HG03342 (cell line): ENCODE measurements around the gene KDM2B.

ENCODE experiments used
- ATAC-seq: cut with Tn5 transposase; IDR thresholded peaks from one replicate; pipeline ENCODE4 v1.9.1; 2021; ENCODE audit warnings: mild to moderate bottlenecking, moderate library complexity; ENCODE audit not compliant: unreplicated experiment

Gene KDM2B

DNA sequence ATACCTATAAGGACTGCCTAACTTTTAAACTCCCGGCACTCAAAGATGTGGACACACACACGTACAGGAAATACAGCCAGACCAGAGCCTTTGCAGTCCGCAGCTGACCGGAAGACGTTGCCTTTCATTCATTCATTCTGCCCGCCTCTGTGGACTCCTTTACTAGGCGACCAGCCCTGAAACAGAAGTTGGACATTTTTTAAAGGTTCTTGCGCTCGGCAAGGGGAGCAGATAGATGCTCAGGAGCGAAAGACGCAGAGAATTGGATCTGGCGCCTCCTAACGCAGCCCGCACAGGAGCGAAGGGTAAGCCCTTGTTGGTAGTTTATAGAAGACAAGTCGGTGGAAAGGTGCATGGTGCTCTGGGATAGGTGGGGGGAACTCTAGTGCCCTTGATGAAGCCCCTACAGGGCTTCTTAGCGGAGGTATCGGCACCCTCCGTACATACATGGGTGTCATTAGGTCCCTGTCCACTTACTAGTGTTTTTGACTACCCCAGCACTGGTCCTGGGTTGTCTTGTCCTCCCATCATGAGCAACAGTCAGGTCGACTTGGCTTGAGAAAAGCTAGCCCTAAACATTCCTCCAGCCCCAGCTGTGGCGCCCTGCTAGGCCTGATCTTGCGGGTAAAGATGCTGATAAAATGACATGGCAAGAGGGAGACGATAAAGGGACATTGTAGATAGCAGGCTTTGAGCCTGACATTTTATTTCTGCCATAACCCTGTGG is at the start of gene KDM2B:
Gene KDM2B (minus strand): TSS at position 65 of the 727 bp plus-strand sequence. CDS start 112 bp downstream, outside the sequence.
- no peak for ATAC-seq

DNA sequence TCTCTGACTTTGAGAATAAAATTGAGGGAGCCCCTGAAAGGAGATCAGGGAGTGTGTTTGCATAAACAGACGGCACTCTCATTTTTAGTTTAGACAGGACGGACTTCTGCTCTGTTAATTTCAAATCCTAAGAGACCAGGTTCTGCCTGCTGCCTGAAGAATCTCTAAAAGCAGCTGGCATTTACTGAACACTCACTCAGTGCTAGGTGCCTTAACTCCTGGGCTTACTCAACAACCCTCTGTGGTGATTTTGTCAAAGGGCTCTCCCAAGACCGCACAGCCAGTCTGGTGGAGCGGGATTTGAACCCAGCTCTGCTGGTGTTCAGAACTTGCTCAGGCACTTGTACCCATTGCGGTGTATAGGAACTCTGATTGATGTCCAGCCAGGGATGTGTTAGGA is 47.7 kb upstream of the KDM2B start:
- no peak for ATAC-seq

DNA sequence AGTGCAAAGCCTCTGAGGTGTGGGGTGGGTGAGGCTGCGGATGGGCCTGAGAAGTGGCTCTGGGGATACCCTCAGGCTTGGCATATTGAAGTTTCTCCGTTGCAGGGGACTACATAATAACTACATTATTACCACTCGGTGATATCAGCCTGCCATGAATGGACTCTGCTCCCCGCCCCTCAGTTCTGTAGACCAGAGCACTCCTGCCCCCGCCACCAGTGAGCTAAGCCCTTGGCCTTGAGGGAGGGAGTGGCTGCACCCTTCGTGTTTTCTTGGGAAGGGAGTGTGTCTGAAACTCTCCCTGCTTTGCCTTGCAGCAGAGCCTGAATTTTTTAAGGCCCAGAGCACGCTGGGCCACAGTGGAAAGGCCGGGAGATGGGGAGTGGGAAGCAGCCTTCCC is 47.2 kb upstream of the KDM2B start:
- ATAC-seq: no peak

DNA sequence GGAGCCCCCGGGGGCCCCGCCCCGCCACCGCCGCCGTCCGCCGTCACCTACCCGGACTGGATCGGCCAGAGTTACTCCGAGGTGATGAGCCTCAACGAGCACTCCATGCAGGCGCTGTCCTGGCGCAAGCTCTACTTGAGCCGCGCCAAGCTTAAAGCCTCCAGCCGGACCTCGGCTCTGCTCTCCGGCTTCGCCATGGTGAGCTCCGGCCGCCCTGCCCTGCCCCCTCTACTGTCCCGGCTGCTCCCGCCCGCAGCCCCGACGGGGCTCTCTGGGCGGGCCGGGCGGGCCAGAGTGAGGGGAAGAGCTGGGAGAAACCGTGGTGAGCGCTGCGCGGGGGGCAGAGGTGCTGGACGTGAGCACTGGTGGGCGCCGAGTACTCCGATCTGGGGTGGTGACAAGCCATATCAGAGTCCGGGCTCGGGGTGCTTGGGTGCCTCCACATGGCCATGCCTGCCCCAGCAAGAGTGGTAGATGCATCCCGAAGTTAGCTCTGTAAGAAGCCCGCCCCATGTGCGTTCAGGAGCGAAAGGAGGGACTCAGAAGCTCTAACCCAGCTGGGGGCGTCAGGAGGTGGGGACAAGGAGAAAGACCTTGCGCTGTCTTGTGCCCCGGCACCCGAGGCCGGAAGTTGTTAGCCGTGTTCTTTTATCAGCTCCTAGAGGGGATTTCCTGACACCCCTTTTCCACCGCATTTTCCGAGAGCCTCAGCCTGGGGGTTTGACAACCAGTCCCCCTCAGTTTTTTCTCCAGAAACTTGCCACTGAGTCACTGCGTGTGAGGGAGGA is 46.2 kb upstream of the KDM2B start:
- ATAC-seq: peak; percentile 25

DNA sequence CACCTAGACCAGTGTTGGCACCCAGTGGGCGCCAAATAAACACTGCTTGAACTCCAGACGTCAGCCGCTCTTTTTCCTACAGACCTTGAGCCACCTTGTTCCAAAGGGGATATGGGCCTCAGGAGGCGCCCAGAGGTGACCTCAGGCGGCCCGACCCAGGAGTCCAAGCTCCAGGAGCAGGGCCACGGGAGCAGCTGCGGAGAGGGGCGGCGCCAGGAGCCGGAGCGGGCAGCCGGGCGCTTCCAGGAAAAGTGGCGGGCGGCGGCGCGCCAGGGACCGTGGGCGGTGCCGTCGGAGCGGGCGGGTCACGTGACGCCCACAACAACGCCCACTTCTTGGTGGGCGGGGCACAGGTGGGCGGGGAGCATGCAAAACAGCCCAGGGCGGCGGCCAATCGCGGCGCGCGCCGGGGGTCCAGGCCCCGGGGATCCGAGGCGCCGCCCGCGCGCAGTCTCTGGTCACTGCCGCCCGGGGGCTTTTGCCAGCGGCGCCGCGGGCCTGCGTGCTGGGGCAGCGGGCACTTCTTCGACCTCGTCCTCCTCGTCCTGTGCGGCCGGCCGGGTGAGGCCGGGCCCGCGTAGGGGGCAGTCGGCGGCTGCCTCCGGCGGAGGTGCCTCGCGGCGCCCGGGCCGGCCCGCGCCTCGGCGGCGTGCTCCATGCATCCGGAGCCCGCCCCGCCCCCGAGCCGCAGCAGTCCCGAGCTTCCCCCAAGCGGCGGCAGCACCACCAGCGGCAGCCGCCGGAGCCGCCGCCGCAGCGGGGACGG is 45.4 kb upstream of the KDM2B start, which contains the start of gene ORAI1:
Gene ORAI1 (plus strand): TSS at position 444 of the 766 bp plus-strand sequence.
- ATAC-seq: peak; percentile 64

DNA sequence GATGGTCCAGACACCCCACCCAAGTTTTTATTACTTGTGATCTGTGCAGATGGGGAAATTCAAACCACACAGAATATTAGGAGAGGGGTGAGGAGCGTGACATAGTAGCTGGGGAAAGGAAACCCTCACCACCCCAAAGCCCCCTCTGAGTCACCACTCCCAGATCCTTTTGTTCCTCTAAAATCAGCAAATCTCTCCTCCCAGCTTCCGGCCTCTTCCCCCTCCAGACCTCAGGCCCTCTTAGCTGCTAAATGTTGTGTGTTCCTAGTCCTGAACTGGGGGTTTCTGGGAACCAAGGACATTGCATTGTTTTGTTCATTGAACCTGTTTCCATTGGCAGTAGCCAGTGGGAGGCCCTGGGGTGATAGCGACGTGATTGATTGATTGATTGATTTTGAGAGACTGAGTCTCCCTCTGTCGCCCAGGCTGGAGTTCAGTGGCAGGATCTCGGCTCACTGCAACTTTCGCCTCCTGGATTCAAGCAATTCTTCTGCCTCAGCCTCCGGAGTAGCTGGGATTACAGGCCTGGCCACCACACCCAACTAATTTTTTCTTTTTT is 39.6 kb upstream of the KDM2B start:
- ATAC-seq: no peak

DNA sequence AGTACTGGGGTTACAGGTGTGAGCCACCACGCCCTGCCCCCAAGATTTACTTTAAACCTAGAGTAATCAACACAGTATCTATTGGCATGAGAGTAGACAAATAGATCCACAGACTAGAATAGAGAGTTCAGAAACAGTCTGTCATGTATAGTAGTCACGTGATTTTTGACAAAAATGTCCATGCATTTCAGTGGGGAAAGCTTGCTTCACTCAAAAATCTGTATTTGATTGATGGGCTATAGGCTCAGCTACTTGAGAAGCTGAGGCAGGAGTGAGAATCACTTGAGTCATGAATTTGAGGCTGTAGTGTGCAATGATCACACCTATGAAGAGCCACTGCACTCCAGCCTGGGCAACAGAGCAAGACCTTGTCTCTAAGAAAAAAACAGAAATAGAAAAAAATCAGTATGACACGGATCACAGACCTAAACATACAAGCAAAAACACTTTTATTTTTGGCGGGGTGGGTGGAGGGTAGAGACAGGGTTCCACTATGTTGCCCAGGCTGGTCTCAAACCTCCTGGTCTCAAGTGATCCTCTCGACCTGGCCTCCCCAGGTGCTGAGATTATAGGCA is 37.9 kb upstream of the KDM2B start:
- ATAC-seq: no peak

DNA sequence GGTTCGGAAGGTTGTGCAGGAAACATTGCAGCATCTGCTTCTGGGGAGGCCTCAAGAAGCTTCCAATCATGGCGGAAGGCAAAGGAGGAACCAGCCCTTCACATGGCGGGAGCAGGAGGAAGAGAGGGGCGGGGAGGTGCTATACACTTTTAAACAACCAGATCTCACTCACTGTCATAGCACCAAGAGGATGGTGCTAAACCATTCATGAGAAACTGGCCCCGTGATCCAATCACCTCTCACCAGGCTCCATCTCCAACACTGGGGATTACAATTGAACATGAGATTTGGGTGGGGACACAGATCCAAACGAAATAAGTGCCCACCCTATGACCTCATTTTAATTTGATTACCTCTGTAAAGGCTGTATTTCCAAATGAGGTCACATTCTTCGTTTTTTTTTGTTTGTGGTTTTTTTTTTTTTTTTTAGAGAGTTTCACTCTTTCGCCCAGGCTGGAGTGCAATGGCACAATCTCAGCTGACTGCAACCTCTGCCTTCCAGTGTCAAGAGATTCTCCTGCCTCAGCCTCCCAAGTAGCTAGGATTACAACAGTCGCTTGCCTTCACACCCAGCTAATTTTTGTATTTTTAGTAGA is 34.1 kb upstream of the KDM2B start:
- ATAC-seq: no peak

DNA sequence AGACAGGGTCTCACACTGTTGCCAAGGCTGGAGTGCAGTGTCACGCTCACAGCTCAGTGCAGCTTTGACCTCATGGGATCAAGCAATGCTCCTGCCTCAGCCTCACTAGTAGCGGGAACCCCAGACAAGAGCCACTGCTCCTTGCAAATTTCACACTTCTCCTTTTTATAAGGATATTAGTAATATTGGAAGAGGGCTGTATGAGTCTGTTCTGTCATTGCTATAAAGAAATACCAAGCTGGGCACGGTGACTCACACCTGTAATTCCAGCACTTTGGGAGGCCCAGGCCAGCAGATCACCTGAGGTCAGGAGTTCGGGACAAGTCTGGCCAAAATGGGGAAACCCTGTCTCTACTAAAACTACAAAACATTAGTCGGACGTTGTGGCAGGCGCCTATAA is 32.6 kb upstream of the KDM2B start:
- ATAC-seq: no peak

DNA sequence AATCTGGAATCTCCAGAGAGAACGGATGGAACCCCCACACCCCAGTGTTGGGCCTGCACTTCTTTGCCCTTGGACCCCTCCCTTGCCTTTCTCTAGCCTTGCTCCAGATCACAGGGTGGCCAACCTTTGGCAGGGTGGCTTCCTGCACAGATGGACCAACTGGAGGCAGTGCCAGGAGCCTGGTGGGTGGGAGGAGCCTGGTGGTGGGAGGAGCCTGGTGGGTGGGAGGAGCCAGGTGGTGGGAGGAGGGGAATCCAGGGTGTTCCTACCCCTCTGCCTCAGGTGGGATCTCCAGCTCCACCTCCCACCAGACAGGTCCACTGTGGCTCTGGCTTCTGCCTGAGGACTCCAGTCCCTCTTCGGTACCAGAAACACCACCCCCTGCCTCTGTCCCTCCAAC is 30.5 kb upstream of the KDM2B start:
- no peak for ATAC-seq

DNA sequence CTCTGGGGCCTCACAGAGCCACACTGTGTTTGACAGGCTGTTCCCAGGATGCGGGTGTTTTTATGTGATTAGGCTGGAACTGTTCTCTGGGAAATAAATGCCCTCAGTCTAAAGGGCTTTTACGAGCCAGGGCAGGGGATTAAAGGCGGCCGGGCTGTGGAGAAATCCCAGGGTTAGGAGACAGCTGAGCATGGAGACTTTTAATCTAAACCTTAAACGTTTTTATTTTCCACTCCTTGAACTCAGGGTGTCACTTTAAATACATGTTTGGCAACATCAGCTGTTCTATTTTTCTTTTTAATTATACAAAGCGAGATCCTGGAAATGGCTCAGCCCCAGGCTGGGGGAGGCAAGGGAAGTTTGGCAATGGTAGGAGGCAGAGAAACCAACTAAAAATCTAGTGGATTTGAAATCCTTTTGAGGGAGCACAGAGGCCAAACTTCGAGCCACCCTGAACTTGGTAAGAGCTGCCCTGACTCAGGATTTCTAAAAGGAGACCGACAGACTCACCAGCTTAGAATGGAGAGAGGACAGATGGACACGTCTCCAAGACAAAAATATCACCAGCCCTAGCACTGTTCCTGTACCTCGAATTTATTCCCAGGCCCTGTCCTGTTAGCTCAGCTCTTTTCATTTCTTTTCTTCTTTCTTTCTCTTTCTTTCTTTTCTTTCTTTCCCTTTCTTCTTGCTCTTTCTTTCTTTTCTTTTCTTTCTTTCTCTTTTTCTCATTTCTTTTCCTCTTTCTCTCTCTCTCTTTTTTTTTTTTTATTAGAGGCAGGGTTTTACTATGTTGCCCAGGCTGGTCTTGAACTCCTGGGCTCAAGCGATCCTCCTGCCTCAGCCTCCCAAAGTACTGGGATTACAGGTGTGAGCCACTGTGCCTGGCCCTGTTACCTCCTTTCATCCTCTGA is 29.7 kb upstream of the KDM2B start:
- no peak for ATAC-seq

DNA sequence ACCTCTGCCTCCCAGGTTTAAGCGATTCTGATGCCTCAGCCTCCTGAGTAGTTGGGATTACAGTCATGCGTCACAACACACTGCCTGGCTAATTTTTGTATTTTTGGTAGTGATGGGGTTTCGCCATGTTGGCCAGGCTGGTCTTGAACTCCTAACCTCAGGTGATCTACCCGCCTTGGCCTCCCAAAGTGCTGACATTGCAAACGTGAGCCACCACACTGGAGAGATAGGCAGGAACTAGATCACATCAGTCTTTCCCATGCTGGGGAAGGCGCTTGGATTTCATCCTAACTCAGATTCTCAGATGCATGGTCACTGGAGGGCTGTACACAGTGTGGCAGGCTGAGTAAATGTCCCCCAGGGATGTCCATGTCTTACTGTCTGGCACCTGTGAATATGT is 27.5 kb upstream of the KDM2B start:
- ATAC-seq: no peak

DNA sequence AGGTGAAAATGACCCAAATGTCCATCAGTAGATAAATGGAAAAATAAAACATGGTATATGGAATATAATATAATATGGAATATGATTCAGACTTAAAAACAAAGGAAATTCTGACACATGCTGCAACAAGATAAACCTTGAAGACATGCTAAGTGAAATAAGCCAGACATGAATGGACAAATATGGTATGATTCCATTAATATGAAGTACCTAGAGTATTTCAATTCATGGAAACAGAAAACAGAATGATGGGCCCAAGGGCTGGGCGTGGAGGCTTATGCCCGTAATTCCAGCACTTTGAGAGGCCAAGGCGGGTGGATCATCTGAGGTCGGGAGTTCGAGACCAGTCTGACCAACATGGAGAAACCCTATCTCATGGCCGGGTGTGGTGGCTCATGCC is 22.8 kb upstream of the KDM2B start:
- no peak for ATAC-seq

DNA sequence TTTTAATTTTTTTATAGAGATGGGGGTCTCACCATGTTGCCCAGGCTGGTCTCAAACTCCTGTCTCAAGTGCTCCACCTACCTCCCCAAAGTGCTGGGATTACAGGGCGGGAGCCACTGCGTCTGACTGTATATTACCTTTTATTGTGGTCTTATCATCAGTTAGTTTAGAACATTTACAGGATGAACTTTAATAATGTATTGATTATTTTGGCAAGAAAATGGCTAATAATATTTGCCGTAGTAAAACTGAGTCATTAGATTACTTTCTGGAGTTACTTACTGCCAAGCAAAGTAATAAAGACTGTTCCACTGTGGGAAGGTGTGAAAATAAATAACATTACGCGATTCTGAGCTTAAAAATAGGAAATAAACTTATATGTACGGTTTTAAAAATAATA is 21.9 kb upstream of the KDM2B start:
- no peak for ATAC-seq

DNA sequence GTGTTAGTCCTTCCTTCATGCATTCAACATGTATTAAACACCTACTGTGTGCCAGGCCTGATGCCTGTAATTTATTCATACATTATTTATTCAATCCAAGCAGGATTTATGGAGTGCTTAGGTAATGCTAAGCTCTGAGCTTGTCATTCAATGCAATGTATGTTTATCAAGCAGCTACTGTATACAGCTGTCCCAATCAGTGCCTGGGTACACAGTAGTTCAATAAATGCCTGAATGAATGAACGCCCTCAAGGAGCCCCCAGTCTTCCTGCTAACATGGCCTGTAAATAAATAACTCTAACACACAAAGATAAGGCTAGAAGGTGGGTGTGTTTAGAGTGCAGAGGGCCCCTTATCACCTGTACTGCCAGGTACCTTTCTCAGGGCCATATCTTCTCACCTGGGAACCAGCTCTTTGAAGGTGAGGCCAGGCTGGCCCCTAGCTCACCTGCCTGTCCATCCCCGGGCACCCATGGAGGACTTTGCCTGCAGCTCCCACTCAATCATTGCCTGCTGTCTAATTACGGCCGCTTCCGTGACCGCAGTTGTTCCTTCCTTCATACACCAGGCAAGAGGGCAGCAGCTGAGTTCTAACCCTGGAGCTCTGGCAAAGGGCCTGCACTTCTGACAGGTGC is 20.0 kb upstream of the KDM2B start:
- ATAC-seq: no peak

DNA sequence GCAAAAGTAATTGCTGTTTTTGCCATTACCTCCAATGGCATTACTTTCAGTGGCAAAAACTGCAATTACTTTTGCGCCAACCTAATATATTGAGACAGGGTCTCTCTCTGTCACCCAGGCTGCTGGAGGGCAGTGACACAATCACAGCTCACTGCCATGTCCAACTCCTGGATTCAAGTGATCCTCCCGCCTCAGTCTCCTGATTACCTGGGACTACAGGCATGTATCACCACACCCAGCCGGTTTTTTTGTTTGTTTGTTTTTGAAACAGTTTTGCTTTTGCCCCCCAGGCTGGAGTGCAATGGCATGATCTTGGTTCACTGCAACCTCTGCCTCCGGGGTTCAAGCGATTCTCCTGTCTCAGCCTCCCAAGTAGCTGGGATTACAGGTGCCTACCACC is 15.7 kb upstream of the KDM2B start:
- no peak for ATAC-seq

DNA sequence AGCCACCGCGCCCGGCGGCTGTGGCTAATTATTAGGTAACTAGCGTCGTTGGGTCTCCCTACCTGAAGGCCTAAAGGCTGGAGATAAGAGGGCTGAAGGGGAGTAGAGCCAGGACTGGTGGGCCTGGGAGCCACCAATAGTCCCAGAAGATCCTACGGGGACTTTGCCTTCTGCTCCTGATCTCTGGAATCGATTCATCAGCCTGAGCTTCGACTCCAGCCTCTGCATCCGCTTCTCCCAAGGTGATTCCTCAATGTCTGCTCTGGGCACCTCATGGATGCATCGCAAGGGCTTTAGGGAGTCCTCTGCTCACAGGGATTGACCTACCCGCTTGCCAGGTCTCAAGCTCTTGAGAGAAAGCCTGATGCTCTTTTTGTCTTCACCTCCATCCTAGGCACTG is 14.7 kb upstream of the KDM2B start:
- ATAC-seq: no peak

DNA sequence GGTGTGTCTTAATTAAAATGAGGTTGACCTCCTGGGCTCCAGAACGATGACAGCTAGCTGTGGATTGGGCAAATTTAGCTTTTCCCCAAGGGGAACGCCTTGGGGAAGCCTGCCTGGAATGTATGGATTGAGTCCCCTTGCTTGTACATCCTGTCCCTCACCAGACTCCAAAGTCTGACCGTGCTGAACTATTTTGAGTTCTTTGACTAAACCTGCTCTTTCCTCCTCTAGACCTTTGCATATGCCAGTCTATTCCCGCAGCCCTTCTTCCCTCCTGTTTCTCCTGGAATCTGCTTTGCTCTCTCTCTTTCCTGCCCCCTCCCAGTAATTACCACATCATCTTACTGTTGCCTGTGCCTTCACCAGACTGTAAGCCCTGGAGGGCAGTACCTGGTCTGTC is 11.5 kb upstream of the KDM2B start:
- ATAC-seq: no peak
